ENCODE results near the gene QRICH2.
"Not testable (repeated sequence)": the region's sequence is repeated elsewhere in the genome, so short reads cannot be mapped to it uniquely, and the experiment has no call there.

Gene QRICH2

GRCh38 chr17:76307966-76308338 is at the start of gene QRICH2:
Gene QRICH2, minus strand, starts transcription at chr17:76308276. Its CDS starts 278 bp downstream, at chr17:76307998.
- DNase-seq, result no peak

- no peak for DNase-seq
Observed at GRCh38 chr17:76357597-76358158, 49.6 kb upstream of the QRICH2 start.

- peak; percentile 13 for DNase-seq
Observed at GRCh38 chr17:76356803-76357456, 48.9 kb upstream of the QRICH2 start.

GRCh38 chr17:76354747-76355310 is 46.8 kb upstream of the QRICH2 start:
- no peak for DNase-seq

GRCh38 chr17:76354317-76354729 is 46.2 kb upstream of the QRICH2 start:
- no peak for DNase-seq

GRCh38 chr17:76353599-76354316 is 45.7 kb upstream of the QRICH2 start, which contains the start of gene PRPSAP1:
Gene PRPSAP1, minus strand, starts transcription at chr17:76353916. Its CDS starts 213 bp downstream, at chr17:76353703.
- peak; percentile 92 for DNase-seq

GRCh38 chr17:76353004-76353598 is 45.0 kb upstream of the QRICH2 start:
- DNase-seq, result no peak

- no peak for DNase-seq
Observed at GRCh38 chr17:76351526-76352071, 43.5 kb upstream of the QRICH2 start.

- DNase-seq, result no peak
Observed at GRCh38 chr17:76350463-76350862, 42.4 kb upstream of the QRICH2 start.

GRCh38 chr17:76346936-76347335 is 38.9 kb upstream of the QRICH2 start:
- not testable (repeated sequence) for DNase-seq

GRCh38 chr17:76345377-76345974 is 37.4 kb upstream of the QRICH2 start:
- no peak for DNase-seq

GRCh38 chr17:76343106-76343505 is 35.0 kb upstream of the QRICH2 start:
- no peak for DNase-seq

GRCh38 chr17:76341301-76341700 is 33.2 kb upstream of the QRICH2 start:
- no peak for DNase-seq

- no peak for DNase-seq
Observed at GRCh38 chr17:76337413-76337777, 29.3 kb upstream of the QRICH2 start.

- no peak for DNase-seq
Observed at GRCh38 chr17:76336756-76337412, 28.8 kb upstream of the QRICH2 start.

GRCh38 chr17:76335716-76336381 is 27.8 kb upstream of the QRICH2 start:
- DNase-seq, result no peak

GRCh38 chr17:76333673-76334505 is 25.8 kb upstream of the QRICH2 start:
- no peak for DNase-seq

GRCh38 chr17:76331083-76331482 is 23.0 kb upstream of the QRICH2 start:
- no peak for DNase-seq

GRCh38 chr17:76329664-76330063 is 21.6 kb upstream of the QRICH2 start:
- DNase-seq, result no peak

GRCh38 chr17:76327696-76328095 is 19.6 kb upstream of the QRICH2 start:
- DNase-seq, result no peak

GRCh38 chr17:76326306-76326705 is 18.2 kb upstream of the QRICH2 start:
- DNase-seq, result no peak
